GM12892 (cell line): Measurements from ENCODE around the gene SYT2.
"Not testable (repeated sequence)": the region's sequence is repeated elsewhere in the genome, so short reads cannot be mapped to it uniquely, and the experiment has no call there.

ENCODE experiments used
- DNase-seq: peaks from one replicate; pipeline ENCODE4 v3.0.0; 2011; ENCODE audit not compliant: insufficient read length
- FAIRE-seq: peaks from 2 replicates; lab custom pipeline; 2011; peaks lifted over from hg19 to GRCh38; lab: Jason Lieb, UNC
- POLR2A ChIP-seq: IDR thresholded peaks from 2 replicates; pipeline ENCODE4 v1.6.1; 2011; ENCODE audit warnings: low read depth, low read length, control low read depth
- POLR2AphosphoS5 ChIP-seq: IDR thresholded peaks from 2 replicates; pipeline ENCODE4 v1.6.1; 2011; ENCODE audit warnings: low read depth, low read length, control low read depth
- TAF1 ChIP-seq: IDR thresholded peaks from 2 replicates; pipeline ENCODE4 v1.6.1; 2011; ENCODE audit warnings: low read depth, mild to moderate bottlenecking, control low read depth, low read length, borderline replicate concordance

Gene SYT2

GRCh38 chr1:202587859-202588485 lies 122.3 kb downstream of the SYT2 start:
- TF ChIP-seq POLR2AphosphoS5 (no peak), TAF1 (no peak), POLR2A (no peak)
- FAIRE-seq = no peak
- DNase-seq = no peak

DNA sequence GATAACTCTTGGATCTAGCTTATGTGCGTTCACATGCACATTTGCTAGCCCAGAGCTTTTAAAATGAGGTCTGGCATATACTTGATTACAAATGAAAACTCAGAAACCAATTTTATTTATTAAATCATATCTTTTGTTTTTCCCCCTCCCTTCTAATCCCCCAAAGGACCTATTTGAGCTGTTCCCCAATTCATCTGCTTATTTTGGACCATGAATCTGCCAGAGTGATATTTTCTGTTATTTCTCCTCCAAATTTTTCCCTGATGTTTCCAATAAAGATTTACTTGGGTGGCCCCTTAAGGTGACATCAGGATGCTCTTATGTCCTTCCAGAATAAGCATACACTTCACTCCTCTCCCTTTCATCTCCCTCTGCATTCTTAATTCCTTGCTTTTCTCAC lies 123.4 kb downstream of the SYT2 start:
- no peak for TF ChIP-seq POLR2A
- no peak for TF ChIP-seq TAF1
- no peak for TF ChIP-seq POLR2AphosphoS5
- FAIRE-seq (no peak), DNase-seq (no peak)

GRCh38 chr1:202586018-202586821 lies 124.0 kb downstream of the SYT2 start:
- DNase-seq (no peak), FAIRE-seq (no peak)
- TF ChIP-seq POLR2A (no peak), POLR2AphosphoS5 (no peak), TAF1 (no peak)

DNA sequence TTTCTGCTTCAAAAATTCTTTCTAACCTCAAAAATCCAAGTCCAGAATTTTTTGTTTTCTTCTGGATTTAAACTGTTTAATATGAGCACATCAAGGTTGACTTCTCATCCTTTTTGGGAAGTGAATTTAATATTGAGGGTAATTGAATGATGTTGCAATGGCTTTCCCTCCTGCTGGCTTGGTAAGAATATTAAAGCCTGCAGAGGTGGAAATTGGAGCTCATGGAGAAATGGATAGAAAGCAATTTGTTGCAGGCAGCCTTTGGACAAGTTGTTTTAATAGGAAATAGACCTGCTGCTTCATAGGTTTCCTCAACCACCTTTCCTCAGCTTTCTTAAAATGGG lies 124.7 kb downstream of the SYT2 start:
- no peak for FAIRE-seq
- TF ChIP-seq POLR2AphosphoS5 (no peak), TAF1 (no peak), POLR2A (no peak)
- DNase-seq = no peak

DNA sequence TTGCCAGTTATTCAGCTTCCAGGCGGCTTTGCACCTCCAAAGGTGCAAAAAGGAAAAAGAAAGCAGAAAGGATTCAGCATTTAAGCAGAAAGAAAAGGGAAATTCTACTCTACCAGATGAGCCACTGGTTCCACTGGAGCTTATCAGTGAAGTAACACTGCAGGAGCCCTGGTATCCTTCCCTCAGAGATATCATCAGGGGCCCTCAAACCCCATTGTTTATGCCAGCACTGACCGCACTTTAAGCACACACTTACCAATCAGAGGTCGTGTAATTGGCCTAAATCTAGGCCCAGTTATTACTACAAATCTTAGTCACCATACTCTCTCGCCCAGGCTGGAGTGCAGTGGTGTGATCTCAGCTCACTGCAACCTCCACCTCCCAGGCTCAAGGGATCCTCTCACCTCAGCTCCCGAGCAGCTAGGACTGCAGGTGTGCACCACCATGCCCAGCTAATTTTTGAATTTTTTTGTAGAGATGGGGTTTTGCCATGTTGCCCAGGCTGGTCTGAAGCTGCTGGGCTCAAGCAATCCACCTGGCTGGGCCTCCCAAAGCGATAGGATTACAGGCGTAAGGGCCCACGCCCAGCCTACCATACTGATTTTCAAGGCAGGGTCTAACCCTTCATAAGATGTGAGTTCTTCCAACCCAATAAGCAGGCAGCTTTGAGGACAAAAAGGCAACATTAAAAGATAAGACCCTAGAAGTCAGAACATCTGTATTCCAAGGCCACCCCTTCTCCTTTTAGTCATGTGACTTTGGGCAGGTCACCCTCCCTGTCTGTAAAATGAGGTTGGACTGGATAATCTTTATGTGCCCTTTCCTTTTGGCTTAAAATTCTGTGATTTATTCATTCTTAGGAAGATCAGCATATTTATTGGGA lies 125.3 kb downstream of the SYT2 start:
- FAIRE-seq = no peak
- no peak for DNase-seq
- TF ChIP-seq TAF1 (no peak), POLR2A (no peak), POLR2AphosphoS5 (no peak)

DNA sequence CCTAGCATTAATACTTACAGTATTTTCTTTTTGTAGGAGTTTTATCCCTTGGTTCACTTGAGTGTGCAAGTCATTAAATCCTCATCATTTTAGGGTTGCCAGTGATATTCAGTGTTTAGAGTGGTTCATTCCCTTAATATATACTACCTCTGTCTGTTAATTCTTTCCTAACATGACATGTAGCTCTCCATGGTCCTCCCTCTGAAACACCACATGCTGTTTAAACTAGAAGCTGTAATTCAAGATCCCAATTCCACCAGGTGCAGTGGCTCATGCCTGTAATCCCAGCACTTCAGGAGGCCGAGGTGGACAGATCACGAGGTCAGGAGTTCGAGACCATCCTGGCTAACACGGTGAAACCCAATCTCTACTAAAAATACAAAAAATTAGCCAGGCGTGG lies 127.9 kb downstream of the SYT2 start:
- not testable (repeated sequence) for DNase-seq, FAIRE-seq

GRCh38 chr1:202580619-202581018 lies 129.6 kb downstream of the SYT2 start:
- TF ChIP-seq TAF1 (no peak), POLR2AphosphoS5 (no peak), POLR2A (no peak)
- DNase-seq (no peak), FAIRE-seq (no peak)

GRCh38 chr1:202579806-202580205 lies 130.4 kb downstream of the SYT2 start:
- no peak for FAIRE-seq
- no peak for DNase-seq

DNA sequence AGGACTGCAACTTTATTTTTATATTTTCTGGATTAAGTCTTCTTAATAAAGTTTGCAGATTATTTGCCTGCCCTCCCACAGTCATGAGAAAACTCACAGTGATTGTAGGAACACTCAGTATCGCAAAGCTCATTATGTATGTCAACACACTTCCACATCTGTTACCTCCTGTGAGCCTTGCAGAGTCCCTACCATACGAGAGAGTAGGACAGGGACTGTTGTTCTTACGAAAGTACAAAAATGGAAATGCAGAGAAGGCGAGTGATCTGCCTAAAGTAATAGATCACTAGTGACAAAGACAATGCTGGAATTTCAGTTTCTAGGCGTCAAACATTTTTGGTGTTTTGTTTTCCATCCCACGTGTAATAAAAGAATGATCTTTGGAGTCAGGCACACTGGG lies 131.7 kb downstream of the SYT2 start:
- no peak for TF ChIP-seq POLR2A
- no peak for TF ChIP-seq TAF1
- TF ChIP-seq POLR2AphosphoS5 = no peak
- DNase-seq (no peak), FAIRE-seq (no peak)

More at GRCh38 chr1:202579806-202580205, 130.4 kb downstream of the SYT2 start:
- no peak for TF ChIP-seq TAF1
- no peak for TF ChIP-seq POLR2A
- TF ChIP-seq POLR2AphosphoS5 = no peak

GRCh38 chr1:202578001-202578504 lies 132.2 kb downstream of the SYT2 start:
- no peak for DNase-seq
- TF ChIP-seq POLR2AphosphoS5 = no peak
- no peak for TF ChIP-seq TAF1
- FAIRE-seq = no peak

- TF ChIP-seq POLR2AphosphoS5 = no peak
- TF ChIP-seq POLR2A = no peak
- TF ChIP-seq TAF1 = no peak
- DNase-seq (no peak), FAIRE-seq (no peak)
Observed at GRCh38 chr1:202577381-202577780, 132.9 kb downstream of the SYT2 start.

DNA sequence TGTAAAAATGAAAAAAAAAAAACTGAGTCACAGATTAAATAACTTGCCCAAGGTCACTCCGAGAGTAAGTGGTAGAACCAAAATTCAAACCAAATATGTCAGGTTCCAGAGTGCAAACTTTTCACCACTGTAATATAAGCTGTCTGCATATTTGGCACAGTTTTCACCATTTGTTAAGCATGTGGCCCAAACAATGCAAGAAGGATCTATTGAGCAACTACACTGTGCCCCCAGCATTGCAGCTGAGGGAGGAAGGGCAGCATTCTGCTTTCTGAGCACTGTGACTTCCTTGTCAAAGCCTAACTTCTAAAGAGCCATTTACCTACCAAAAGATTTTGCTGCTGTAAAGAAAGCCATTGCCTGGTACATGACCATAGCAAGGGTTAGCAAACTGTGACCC lies 133.4 kb downstream of the SYT2 start:
- no peak for DNase-seq

More for the DNA sequence above, 133.4 kb downstream of the SYT2 start:
- TF ChIP-seq POLR2AphosphoS5 = no peak
- TF ChIP-seq POLR2A = no peak
- TF ChIP-seq TAF1 = no peak
- FAIRE-seq = no peak
